PFSK-1 (cell line): ENCODE results near the gene VWA3B.

Experiments
- FOXP2 ChIP-seq: optimal IDR thresholded peaks from 2 replicates; pipeline ENCODE3; 2011; ENCODE audit warnings: borderline replicate concordance, control low read depth, inconsistent platforms; ENCODE audit not compliant: insufficient read depth; ENCODE audit errors: extremely low read length, extremely low read depth
- POLR2AphosphoS5 ChIP-seq: IDR thresholded peaks from 2 replicates; pipeline ENCODE4 v1.6.1; 2012; ENCODE audit warnings: low read depth, mild to moderate bottlenecking, control low read depth, low read length, moderate library complexity
- SIN3A ChIP-seq: IDR thresholded peaks from 2 replicates; pipeline ENCODE4 v1.6.1; 2012; ENCODE audit warnings: mild to moderate bottlenecking, low read length, moderate library complexity, borderline replicate concordance; ENCODE audit not compliant: insufficient read depth
- TAF1 ChIP-seq: IDR thresholded peaks from 2 replicates; pipeline ENCODE4 v1.6.1; 2012; ENCODE audit warnings: low read length, control low read depth, borderline replicate concordance; ENCODE audit not compliant: insufficient read depth
- TF ChIP-seq, protein P1 (sequence below), 2 experiments: IDR thresholded peaks; 2 replicates each; pipeline versions ENCODE4 v1.6.1 to v1.8.0; 2011 to 2012; ENCODE audit warnings: low read depth in 2 of 2, low read length in 2 of 2, control low read depth in 1 of 2, inconsistent platforms in 1 of 2, mild to moderate bottlenecking in 1 of 2, moderate library complexity in 1 of 2; ENCODE audit not compliant: insufficient read depth in 1 of 2

DNA sequence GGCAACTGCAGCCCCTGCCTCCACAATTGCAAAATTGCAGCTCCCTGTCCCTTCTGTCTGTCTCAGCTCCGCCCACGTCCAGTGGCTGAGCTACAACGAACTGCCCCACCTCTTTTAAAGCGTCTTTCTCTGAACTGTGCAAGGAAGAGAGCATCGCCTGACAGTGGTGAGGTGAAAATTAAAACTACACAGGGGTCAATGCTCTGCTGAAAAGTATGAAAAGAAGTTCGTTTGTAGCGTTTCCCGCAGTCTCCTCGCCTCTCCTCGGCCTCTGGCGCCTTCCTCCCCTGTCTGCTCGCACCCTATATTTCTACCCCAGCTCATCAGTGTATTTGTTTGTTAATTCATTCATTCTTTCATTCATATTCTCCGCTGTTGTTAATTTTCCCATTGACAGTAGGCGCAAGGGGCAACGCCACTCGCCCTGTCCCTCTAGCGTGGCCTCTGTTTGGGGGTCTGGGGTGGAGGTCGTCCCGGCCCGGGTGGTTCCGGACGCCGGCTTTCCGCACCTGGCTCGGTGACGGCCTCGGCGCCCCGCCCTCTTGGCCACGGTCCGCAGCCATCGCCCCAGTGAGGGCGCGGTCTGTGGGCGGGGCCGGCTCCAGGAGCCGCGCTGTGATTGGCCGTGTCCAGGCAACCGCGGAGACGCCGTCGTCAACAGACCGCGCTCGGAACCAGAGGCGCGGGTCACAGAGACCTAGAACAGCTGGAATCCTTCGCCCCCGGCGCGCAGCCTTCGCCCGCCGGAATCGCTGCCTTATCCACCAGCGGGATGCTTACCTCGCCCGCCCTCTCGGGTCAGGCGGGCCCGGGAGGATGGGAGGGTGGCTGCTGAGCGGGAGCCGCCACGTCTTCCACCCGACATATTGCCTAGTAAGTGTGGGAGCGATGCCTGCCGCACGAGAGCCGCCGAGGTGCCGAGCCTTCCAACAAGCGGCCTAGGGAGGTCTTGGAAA lies at the start of gene VWA3B:
- TF ChIP-seq POLR2AphosphoS5 (no peak), TAF1 (no peak), SIN3A (no peak), FOXP2 (no peak)
- TF ChIP-seq, protein P1, sequence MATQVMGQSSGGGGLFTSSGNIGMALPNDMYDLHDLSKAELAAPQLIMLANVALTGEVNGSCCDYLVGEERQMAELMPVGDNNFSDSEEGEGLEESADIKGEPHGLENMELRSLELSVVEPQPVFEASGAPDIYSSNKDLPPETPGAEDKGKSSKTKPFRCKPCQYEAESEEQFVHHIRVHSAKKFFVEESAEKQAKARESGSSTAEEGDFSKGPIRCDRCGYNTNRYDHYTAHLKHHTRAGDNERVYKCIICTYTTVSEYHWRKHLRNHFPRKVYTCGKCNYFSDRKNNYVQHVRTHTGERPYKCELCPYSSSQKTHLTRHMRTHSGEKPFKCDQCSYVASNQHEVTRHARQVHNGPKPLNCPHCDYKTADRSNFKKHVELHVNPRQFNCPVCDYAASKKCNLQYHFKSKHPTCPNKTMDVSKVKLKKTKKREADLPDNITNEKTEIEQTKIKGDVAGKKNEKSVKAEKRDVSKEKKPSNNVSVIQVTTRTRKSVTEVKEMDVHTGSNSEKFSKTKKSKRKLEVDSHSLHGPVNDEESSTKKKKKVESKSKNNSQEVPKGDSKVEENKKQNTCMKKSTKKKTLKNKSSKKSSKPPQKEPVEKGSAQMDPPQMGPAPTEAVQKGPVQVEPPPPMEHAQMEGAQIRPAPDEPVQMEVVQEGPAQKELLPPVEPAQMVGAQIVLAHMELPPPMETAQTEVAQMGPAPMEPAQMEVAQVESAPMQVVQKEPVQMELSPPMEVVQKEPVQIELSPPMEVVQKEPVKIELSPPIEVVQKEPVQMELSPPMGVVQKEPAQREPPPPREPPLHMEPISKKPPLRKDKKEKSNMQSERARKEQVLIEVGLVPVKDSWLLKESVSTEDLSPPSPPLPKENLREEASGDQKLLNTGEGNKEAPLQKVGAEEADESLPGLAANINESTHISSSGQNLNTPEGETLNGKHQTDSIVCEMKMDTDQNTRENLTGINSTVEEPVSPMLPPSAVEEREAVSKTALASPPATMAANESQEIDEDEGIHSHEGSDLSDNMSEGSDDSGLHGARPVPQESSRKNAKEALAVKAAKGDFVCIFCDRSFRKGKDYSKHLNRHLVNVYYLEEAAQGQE (IDR thresholded peaks at IDR 0.05; ENCODE audit: insufficient read depth in 1 of 2, low read depth in 2 of 2, low read length in 2 of 2): no peak
